ENCODE results near the gene ATXN2L.
A peak's percentile ranks its signal among the peaks of the same experiment; 100 is the strongest.
"Not testable (repeated sequence)": the region's sequence is repeated elsewhere in the genome, so short reads cannot be mapped to it uniquely, and the experiment has no call there.

The ATXN2L gene, protein sequence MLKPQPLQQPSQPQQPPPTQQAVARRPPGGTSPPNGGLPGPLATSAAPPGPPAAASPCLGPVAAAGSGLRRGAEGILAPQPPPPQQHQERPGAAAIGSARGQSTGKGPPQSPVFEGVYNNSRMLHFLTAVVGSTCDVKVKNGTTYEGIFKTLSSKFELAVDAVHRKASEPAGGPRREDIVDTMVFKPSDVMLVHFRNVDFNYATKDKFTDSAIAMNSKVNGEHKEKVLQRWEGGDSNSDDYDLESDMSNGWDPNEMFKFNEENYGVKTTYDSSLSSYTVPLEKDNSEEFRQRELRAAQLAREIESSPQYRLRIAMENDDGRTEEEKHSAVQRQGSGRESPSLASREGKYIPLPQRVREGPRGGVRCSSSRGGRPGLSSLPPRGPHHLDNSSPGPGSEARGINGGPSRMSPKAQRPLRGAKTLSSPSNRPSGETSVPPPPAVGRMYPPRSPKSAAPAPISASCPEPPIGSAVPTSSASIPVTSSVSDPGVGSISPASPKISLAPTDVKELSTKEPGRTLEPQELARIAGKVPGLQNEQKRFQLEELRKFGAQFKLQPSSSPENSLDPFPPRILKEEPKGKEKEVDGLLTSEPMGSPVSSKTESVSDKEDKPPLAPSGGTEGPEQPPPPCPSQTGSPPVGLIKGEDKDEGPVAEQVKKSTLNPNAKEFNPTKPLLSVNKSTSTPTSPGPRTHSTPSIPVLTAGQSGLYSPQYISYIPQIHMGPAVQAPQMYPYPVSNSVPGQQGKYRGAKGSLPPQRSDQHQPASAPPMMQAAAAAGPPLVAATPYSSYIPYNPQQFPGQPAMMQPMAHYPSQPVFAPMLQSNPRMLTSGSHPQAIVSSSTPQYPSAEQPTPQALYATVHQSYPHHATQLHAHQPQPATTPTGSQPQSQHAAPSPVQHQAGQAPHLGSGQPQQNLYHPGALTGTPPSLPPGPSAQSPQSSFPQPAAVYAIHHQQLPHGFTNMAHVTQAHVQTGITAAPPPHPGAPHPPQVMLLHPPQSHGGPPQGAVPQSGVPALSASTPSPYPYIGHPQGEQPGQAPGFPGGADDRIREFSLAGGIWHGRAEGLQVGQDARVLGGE

DNA sequence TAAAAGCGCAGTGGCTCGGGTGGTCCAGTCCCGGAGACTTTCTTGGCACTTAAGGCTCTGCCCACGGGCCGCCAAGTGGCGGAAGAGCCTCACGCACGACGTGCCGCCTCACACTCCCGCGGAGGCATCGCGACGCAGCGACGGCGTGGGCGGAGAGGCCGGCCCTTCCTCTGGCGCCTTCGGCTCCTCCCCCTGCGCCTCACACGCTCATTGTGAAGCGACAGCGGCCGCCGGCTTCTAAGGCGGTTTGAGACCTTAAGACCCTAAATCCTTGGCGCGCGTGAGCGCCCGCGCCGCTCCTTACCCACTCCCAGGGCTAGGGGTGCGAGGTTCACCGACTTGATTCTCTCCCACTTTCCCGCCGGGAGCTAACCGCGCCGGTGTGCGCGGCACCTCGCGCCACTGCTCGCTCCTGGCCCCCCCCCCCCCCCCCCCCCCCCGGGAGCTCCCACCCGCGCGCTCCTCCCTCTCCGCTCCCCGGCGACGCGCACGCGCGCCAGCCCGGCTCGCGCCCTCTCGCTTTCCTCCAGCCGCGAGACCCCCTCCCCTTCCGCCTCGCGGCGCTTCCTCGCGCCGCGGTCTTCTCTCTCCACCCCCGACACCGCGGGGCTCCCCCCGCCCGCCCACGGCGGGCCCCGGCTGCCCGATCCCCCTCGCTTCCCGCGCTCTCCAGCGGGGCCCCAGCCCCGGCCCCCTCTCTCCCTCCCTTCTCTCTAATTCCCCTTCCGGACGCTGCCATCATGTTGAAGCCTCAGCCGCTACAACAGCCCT is at the start of gene ATXN2L:
Gene ATXN2L, plus strand, starts transcription at position 480 of the 771 bp plus-strand sequence. Its CDS starts 261 bp downstream, at position 741.
- peak; percentile 91 for DNase-seq (ENCODE audit: low spot score)

DNA sequence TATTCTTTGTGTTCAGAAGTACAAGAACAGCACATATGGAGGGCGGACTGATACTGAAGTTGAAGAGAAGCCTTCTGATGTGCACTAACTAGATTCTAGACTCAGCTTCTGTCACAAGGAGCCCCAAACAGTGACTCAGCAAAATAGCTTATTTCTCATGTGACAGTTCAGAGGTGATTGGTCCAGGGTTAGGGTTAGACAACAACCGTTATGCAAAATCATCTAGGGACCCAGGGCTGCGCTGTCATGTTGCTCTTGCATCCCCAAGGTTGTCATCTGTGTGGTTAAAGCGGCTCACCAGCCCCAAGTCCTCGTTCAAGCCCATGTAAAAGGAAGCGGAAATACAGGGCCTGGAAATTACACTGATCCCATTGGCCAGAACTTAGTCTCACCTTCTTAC is 41.1 kb upstream of the ATXN2L start:
- DNase-seq (ENCODE audit: low spot score) = not testable (repeated sequence)

DNA sequence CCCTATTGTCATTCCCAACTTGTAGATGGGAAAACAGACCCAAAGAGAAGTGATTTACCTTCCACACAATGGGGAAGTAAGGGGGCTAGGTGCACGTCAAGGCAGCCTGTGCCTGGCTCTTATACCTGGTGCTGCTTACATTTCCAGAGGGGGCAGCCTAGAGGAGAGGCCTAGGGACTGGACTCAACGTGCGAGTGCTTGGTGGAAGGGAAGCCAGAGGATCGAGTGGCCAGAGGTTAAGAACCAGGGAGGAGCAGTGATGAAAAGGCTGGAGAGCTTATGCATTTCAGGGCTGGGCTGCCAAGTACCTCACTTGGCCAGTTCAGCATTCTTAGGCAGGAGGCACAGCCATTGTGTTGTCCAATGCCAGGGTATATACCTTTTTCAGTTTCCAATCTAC is 40.4 kb upstream of the ATXN2L start:
- not testable (repeated sequence) for DNase-seq (ENCODE audit: low spot score)

DNA sequence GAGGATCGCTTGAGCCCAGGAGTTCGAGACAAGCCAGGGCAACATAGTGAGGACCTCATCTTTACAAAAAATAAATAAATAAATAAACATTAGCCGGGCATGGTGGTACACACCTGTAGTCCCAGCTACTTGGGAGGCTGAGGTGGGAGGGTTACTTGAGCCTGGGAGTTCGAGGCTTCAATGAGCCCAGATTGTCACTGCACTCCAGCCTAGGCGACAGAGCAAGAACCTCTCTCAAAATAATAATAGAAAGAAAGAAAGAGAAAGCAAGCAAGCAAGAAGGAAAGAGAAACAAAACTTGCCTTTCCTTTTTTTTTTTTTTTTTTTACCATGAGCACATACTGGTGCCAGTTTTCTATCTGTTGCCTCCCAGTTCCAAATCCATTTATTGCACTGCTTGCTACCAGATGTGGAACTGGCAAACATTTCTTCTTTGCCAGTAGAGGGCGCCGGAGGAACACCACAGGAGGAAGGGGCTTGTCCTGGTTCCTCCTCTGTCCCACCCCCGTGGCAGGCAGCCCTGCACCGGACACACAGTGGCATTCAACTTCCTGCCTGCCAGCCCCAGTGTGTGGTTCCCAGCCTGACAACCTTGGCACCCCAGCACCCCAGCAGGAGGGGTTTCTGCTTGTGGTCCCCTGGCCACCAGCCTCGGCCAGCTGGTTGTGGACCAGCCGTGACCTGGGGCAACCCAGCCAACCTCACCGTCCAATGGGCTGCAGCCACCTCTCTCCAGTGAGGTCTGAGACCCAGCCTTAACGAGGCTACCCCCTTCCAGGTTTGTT is 20.4 kb upstream of the ATXN2L start:
- DNase-seq (ENCODE audit: low spot score) = peak; percentile 85

DNA sequence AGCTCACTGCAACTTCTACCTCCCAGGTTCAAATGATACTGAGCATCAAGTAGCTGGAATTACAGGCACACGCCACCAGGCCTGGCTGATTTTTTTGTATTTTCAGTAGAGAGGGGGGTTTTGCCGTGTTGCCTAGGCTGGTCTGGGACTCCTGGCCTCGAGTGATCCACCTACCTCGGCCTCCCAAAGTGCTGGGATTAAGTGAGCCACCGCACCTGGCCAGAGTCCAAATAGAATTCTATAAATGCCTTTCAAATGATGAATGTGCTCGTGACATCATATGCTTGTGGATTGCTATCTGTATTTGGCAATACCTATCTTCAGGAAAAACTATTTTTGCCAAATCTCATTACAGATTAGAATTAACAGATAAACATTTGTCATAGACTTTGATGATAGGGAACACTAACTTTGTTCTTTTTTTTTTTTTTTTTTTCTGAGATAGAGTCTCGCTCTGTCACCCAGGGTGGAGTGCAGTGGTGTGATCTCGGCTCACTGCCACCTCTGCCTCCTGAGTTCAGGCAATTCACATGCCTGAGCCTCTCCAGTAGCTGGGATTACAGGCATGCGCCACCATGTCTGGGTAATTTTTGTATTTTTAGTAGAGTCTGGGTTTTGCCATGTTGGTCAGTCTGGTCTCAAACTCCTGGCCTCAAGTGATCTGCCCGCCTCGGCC is 15.2 kb upstream of the ATXN2L start:
- not testable (repeated sequence) for DNase-seq (ENCODE audit: low spot score)

DNA sequence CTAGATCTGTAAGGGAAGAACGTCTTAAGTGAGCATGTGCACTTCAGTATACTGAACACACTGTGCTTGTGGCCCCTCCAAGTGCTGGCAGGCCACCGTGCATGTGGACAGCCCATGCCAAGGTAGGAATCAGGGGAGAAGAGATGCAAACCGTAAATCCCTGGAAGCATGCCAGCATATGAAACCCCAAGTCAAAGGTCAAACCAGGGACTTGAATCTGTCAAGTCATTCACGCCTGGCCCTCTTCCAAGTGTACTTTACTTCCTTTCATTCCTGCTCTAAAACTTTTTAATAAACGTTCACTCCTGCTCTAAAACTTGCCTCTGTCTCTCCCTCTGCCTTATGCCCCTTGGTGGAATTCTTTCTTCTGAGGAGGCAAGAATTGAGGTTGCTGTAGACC is 2.8 kb upstream of the ATXN2L start:
- no peak for DNase-seq (ENCODE audit: low spot score)

DNA sequence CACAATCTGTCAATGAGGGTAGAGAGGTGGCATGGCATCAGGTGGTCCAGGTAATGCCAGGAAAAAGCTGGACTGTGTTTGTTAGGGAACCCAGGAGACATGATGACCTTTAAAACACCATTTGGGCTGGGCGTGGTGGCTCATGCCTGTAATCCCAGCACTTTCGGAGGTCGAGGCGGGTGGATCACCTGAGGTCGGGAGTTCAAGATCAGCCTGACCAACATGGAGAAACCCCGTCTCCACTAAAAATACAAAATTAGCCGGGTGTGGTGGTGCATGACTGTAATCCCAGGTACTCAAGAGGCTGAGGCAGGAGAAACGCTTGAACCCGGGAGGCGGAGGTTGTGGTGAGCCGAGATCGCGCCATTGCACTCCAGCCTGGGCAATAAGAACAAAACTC is 2.3 kb upstream of the ATXN2L start:
- not testable (repeated sequence) for DNase-seq (ENCODE audit: low spot score)

DNA sequence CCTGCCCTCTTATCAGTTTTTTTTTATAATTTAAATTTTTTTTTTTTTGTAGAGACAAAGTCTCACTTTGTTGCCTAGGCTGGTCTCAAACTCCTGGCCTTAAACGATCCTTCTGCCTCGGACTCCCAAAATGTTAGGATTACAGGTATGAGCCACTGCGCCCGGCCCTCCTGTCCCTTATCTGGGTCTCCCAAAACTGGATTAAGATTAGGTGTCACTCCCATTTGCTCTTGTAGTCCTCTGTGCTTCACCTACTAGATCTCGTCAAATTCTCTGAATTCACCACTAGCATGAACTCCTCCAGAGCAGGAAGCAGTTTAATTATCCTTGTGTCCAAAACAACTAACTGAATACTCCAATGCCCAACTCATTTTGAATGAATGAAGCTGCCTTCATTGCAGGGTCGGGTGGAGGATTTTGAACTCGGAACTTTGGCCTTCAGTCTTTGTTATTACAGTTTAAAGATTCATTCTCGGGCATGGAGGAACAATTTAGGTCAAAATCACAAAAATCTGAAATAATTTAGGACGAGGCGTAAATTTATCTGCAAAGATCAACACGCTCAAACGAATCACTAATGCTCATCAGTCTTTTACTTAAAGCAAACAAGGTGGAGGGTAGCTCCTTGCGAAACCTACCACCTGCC is 802 bp upstream of the ATXN2L start:
- DNase-seq (ENCODE audit: low spot score) = peak; percentile 10

DNA sequence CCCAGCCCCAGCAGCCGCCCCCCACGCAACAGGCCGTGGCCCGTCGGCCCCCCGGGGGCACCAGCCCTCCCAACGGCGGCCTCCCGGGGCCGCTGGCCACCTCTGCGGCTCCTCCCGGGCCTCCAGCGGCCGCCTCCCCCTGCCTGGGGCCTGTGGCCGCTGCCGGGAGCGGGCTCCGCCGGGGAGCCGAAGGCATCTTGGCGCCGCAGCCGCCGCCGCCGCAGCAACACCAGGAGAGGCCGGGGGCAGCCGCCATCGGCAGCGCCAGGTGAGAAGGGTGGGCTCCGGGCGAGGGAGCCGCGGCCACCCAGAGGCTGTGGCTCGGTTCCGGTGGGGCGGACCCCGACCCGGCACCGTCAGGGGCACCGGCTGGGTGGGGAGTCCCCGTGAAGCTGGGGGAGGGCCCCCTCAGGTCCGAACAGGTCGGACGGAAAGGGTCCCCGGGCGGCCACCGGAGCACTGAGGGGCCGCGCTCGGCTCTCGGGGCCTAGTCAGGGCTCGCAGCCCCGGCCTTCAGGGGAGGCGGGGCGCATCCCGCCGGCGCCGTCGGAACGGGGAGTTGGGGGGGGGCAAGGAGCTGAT is 583 bp downstream of the ATXN2L start:
- DNase-seq (ENCODE audit: low spot score) = no peak

DNA sequence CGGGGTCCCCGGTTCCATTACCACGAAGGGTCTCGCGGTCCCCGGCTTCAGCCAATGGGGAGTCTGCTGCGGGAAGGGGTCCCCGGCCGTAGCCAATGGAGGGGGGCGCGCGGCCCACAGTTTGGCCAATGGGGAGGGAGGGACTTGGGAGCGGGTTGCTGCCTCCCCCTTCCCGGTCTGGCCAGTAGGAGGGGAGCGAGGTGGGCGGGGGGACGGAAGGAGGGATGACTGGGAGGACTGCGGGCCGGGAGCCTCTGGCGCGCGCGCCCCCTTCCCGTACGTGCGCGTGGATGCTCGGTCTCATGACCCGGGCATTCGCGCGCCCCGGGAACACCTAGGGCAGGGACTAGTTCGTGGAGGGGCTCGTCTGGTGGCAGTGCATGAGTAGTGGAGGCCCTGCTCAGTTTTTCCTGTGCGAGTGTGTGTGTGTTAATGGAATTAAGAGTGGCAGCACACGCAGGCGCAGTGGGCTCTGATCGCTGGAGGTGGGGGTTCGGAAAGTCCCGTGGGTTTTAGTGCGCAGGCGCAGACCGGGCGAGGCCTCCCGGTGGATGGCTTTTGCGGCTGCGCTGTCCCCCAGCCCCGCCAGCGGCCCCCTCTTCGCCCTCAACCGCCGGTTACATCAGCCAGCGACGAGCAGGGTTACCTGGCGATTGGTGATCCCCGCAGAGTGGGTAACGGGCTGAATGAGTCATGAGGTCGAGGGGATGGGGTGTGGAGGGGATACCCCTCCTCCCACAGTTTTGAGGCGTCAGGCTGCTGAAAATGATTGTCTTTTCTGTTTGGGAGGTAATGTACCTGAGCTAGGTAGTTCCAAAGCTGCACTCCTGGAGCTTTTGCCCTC is 1.3 kb downstream of the ATXN2L start:
- peak; percentile 96 for DNase-seq (ENCODE audit: low spot score)

DNA sequence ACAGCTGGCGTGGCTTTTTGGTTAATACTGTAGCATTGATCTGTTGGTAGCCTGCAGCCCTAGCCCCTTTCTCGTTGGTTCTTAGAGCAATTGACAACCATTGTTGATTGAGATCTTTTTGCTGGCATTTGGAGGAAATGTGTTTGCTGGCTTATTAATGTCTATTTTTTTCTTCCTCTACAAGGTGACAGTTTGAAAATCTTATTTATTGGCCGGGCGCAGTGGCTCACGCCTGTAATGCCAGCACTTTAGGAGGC is 1.8 kb downstream of the ATXN2L start:
- DNase-seq (ENCODE audit: low spot score) = no peak

DNA sequence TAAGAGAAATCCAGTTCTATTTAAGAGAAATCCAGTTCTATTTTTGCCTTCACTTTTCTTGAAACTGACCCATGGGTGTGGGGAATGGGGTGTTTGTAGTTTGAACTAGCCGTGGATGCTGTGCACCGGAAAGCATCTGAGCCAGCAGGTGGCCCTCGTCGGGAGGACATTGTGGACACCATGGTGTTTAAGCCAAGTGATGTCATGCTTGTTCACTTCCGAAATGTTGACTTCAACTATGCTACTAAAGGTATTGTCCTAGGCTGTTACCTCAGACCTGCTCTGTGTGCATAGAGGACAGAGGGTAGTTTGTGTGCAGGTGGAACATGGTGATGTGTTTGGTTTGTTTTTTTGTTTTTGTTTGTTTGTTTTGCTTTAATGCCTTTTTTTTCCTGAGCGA is 3.3 kb downstream of the ATXN2L start:
- DNase-seq (ENCODE audit: low spot score) = no peak

DNA sequence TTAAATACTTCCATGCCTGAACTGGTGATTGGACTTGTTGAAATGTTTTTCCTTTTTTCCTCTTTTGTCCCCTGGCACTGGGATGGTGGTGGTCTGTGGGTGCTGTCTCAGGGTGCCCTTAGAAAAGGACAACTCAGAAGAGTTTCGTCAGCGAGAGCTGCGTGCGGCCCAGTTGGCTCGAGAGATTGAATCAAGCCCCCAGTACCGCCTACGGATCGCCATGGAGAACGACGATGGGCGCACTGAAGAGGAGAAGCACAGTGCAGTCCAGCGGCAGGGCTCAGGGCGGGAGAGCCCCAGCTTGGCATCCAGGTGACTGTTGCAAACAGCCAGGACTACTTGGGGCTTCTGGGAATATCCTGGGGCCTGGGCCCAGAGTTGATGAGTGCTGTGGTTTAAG is 6.9 kb downstream of the ATXN2L start:
- no peak for DNase-seq (ENCODE audit: low spot score)

DNA sequence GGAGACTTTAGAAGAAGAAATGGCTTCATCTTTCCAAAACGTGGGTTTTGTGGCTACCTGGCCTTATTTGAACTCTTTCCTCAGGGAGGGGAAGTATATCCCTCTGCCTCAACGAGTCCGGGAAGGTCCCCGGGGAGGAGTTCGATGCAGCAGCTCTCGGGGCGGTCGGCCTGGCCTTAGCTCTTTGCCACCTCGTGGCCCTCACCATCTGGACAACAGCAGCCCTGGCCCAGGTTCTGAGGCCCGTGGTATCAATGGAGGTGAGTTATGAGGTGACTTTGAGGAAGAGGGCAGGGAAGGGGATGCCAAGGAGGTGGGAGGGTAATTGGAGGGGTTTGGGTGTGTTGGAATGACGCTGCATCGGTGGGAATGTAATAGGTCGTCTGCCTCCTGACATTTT is 7.7 kb downstream of the ATXN2L start:
- no peak for DNase-seq (ENCODE audit: low spot score)

DNA sequence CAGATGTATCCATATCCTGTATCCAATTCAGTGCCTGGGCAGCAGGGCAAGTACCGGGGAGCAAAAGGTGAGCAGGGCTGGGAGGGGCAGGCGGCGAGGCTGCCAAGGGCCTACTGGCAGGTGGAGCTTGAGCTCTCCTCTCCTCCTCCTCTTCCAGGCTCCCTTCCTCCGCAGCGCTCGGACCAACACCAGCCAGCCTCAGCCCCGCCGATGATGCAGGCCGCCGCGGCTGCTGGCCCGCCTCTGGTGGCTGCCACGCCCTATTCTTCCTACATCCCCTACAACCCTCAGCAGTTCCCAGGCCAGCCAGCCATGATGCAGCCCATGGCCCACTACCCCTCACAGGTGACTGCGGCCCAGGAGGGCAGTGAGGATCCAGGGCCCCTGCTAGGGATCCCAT is 11.6 kb downstream of the ATXN2L start:
- no peak for DNase-seq (ENCODE audit: low spot score)

DNA sequence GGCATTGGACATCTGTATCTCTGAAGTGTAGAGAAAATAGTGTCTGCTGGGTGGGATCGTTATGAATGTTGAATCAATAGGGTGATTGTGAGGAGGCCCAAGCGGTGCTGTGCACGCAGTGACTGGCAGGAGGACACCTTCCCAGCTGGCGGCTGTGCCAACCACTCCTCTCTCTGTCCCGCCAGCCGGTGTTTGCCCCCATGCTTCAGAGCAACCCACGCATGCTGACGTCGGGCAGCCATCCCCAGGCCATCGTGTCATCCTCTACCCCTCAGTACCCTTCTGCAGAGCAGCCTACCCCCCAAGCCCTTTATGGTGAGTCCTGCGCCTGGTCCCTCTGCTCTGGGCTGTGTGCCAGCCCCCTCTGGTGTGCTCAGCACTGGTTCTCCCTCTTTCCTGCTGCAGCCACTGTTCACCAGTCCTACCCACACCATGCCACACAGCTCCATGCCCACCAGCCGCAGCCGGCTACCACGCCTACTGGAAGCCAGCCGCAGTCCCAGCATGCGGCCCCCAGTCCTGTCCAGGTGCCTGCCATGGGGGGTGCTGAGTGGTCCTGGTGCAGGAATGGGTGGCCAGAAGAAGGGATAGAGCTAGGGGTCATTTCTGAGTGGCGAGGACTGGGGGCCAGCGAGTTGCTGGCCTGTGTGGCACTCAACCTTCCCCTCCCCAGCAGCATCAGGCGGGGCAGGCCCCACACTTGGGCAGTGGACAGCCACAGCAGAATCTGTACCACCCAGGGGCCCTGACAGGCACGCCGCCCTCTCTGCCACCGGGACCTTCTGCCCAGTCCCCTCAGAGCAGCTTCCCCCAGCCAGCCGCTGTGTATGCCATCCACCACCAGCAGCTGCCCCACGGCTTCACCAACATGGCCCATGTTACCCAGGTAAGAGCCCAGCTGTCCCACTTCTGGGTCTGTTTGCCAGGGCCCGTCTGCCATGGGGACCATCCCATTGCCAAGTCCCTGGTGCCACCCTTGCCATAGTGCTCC is 12.4 kb downstream of the ATXN2L start:
- DNase-seq (ENCODE audit: low spot score) = no peak

DNA sequence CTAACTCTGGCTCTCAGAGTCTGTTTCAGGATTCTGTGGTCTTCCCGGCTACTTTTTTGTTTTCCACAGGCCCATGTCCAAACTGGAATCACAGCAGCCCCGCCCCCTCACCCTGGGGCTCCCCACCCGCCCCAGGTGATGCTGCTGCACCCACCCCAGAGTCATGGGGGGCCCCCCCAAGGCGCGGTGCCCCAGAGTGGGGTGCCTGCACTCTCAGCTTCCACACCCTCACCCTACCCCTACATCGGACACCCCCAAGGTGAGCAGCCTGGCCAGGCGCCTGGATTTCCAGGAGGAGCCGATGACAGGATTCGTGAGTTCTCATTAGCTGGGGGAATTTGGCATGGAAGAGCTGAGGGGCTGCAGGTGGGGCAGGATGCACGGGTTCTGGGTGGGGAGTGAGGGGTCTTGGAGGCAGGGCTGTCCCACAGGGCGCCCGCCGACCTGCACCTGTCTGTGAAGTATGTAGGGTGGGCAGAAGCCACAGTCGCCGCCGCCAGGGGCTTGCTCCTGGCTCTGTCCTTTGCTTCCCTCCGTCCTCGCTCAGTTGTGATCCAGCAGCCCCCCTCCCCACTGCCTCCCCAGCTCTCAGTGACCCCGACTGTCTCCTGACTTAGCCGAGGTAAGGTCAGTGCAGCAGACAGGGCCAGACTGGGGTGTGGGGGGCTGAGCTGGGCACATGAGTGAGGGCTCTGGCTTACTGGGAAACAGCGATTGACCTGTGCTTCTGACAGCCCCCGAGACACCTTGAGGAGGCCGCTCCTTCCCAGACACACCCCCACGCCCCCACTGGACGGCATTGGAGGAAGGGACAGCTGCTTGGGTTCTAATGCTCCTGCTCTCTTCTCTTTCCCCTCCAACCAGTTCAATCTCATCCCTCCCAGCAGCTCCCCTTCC is 13.3 kb downstream of the ATXN2L start:
- DNase-seq (ENCODE audit: low spot score) = no peak

Data from globus pallidus (tissue), 1 donor.